ENCODE results near the gene CLGN.
A peak's percentile ranks its signal among the peaks of the same experiment; 100 is the strongest.

CLGN gene

GRCh38 chr4:140373328-140374129 lies 53.9 kb downstream of the CLGN start, which contains the start of gene SCOC:
Gene SCOC (plus strand): TSS chr4:140373646. CDS start chr4:140379171, 5,525 bp downstream.
- peak; percentile 98 for DNase-seq

GRCh38 chr4:140372751-140373327 lies 54.6 kb downstream of the CLGN start:
- DNase-seq: peak; percentile 54

- DNase-seq: no peak
Measured at GRCh38 chr4:140368686-140369085, 58.8 kb downstream of the CLGN start.

GRCh38 chr4:140367738-140368137 lies 59.7 kb downstream of the CLGN start:
- DNase-seq: no peak

GRCh38 chr4:140363558-140363957 lies 63.9 kb downstream of the CLGN start:
- no peak for DNase-seq

GRCh38 chr4:140363051-140363450 lies 64.4 kb downstream of the CLGN start:
- no peak for DNase-seq

- no peak for DNase-seq
Measured at GRCh38 chr4:140361099-140361498, 66.3 kb downstream of the CLGN start.

GRCh38 chr4:140359562-140360427 lies 67.7 kb downstream of the CLGN start:
- peak; percentile 78 for DNase-seq

GRCh38 chr4:140358281-140358680 lies 69.2 kb downstream of the CLGN start:
- no peak for DNase-seq

- no peak for DNase-seq
Measured at GRCh38 chr4:140357868-140358267, 69.6 kb downstream of the CLGN start.

GRCh38 chr4:140355288-140355687 lies 72.2 kb downstream of the CLGN start:
- DNase-seq: no peak

GRCh38 chr4:140353786-140354185 lies 73.7 kb downstream of the CLGN start:
- DNase-seq: no peak

- DNase-seq: no peak
Measured at GRCh38 chr4:140351093-140352075, 76.1 kb downstream of the CLGN start.

- no peak for DNase-seq
Measured at GRCh38 chr4:140349816-140350215, 77.6 kb downstream of the CLGN start.

GRCh38 chr4:140346136-140346535 lies 81.3 kb downstream of the CLGN start:
- no peak for DNase-seq

GRCh38 chr4:140344621-140345020 lies 82.8 kb downstream of the CLGN start:
- DNase-seq: no peak

GRCh38 chr4:140344101-140344500 lies 83.3 kb downstream of the CLGN start:
- no peak for DNase-seq

GRCh38 chr4:140343303-140343702 lies 84.1 kb downstream of the CLGN start:
- no peak for DNase-seq

GRCh38 chr4:140342620-140343019 lies 84.8 kb downstream of the CLGN start:
- no peak for DNase-seq

Data from CD4-positive, alpha-beta T cell treated with Interleukin-21 for 1 hour (primary cell).